ENCODE measurements around the gene S100P.

Gene S100P

GRCh38 chr4:6699388-6699787, 5.7 kb downstream of the S100P start:
- DNase-seq: no peak

- no peak for DNase-seq
These were observed 6.2 kb downstream of the S100P start for GRCh38 chr4:6699903-6700302.

GRCh38 chr4:6701371-6701770, 7.7 kb downstream of the S100P start:
- peak; percentile 38 for DNase-seq

- no peak for DNase-seq
These were observed 9.1 kb downstream of the S100P start for GRCh38 chr4:6702761-6703160.

- no peak for DNase-seq
These were observed 10.1 kb downstream of the S100P start for GRCh38 chr4:6703786-6704185.

GRCh38 chr4:6705646-6706045, 12.0 kb downstream of the S100P start:
- no peak for DNase-seq

- no peak for DNase-seq
These were observed 12.5 kb downstream of the S100P start for GRCh38 chr4:6706173-6706572.

- peak; percentile 96 for DNase-seq
These were observed 15.8 kb downstream of the S100P start, which contains the start of gene MRFAP1L1 for GRCh38 chr4:6709230-6710114. MRFAP1L1 (minus strand) TSS chr4:6709865; CDS start chr4:6709629, 236 bp downstream.

- no peak for DNase-seq
These were observed 16.6 kb downstream of the S100P start for GRCh38 chr4:6710282-6710681.

GRCh38 chr4:6710996-6711395, 17.3 kb downstream of the S100P start:
- DNase-seq: no peak

- no peak for DNase-seq
These were observed 21.3 kb downstream of the S100P start for GRCh38 chr4:6714954-6715353.

- no peak for DNase-seq
These were observed 22.0 kb downstream of the S100P start for GRCh38 chr4:6715704-6716017.

- peak; percentile 80 for DNase-seq
These were observed 22.6 kb downstream of the S100P start, which contains the start of gene BLOC1S4 for GRCh38 chr4:6716018-6716911. BLOC1S4 (plus strand) TSS chr4:6716174; CDS start chr4:6716210, 36 bp downstream.

- DNase-seq: no peak
These were observed 23.4 kb downstream of the S100P start for GRCh38 chr4:6716958-6717655.

- no peak for DNase-seq
These were observed 25.4 kb downstream of the S100P start for GRCh38 chr4:6718932-6719610.

- no peak for DNase-seq
These were observed 26.0 kb downstream of the S100P start for GRCh38 chr4:6719611-6720179.

GRCh38 chr4:6720202-6720699, 26.6 kb downstream of the S100P start:
- DNase-seq: peak; percentile 89

- no peak for DNase-seq
These were observed 27.4 kb downstream of the S100P start for GRCh38 chr4:6721121-6721520.

GRCh38 chr4:6722891-6723290, 29.2 kb downstream of the S100P start:
- no peak for DNase-seq

- no peak for DNase-seq
These were observed 30.2 kb downstream of the S100P start for GRCh38 chr4:6723851-6724250.

GRCh38 chr4:6724421-6725111, 30.9 kb downstream of the S100P start:
- DNase-seq: no peak

Data from T-helper 9 cell (primary cell).